ENCODE data around the gene DDX3X.
"Not testable (repeated sequence)": the region's sequence is repeated elsewhere in the genome, so short reads cannot be mapped to it uniquely, and the experiment has no call there.

DDX3X gene

GRCh38 chrX:41333744-41334362 is at the start of gene DDX3X:
Gene DDX3X (plus strand): TSS chrX:41334162. CDS start chrX:41334253, 91 bp downstream.
- peak; percentile 93 for DNase-seq

DNA sequence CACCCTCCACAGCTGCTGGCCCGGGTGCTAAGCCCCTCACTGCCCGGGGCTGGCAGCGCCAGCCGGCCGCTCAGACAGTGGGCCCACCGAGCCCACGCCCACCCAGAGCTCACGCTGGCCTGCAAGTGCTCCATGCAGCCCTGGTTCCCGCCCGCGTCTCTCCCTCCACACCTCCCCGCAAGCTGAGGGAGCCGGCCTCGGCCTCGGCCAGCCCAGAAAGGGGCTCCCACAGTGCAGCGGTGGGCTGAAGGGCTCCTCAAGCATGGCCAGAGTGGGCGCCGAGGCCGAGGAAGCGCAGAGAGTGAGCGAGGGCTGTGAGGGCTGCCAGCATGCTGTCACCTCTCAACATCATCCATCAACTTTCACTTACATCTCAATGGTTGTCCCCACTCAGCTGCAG is 48.0 kb upstream of the DDX3X start:
- DNase-seq = not testable (repeated sequence)

GRCh38 chrX:41288641-41289040 is 45.3 kb upstream of the DDX3X start:
- DNase-seq = no peak

GRCh38 chrX:41289095-41289494 is 44.9 kb upstream of the DDX3X start:
- DNase-seq = no peak

- DNase-seq = no peak
Measured at GRCh38 chrX:41291309-41291708, 42.7 kb upstream of the DDX3X start.

DNA sequence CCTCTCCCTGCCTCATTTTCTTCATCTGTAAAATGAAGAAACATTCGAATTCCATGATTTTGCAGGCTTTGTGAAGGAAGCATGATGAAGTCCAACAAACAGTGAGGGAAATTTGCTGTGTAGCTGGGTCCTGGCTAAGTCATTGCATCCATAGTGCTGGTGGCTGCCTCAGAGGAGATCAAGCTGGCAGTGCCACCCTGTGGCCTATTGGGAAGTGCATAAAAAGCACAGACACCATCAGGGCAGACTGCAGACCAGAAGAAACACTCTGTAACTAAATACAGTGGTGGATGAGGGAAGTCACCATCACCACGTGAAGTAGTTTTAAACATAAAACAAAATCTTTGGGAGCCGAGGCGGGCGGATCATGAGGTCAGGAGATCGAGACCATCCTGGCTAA is 40.7 kb upstream of the DDX3X start:
- DNase-seq = no peak

GRCh38 chrX:41300758-41301437 is 33.1 kb upstream of the DDX3X start:
- no peak for DNase-seq

DNA sequence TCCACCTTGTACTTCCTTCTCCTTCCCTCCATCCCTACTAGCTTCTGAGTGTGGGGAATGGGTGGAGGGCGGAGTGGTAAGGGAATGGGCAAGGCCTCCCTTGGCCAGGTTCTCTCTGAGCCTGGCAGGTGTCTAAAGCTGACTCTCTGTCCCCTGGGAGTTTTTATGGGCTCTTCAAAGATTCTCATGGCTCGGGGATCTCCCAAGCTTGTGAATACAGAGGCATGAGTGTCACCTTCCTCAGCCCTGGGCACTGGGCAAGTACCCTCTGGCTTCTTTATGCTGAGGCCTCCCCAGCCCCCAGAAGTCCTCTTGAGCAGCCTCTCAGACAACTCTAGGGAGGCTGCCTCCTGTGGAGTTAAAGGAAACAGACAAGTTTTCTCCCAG is 32.5 kb upstream of the DDX3X start:
- no peak for DNase-seq

- no peak for DNase-seq
Measured at GRCh38 chrX:41302370-41302769, 31.6 kb upstream of the DDX3X start.

- DNase-seq = no peak
Measured at GRCh38 chrX:41303013-41303412, 30.9 kb upstream of the DDX3X start.

GRCh38 chrX:41304178-41304577 is 29.8 kb upstream of the DDX3X start:
- no peak for DNase-seq

DNA sequence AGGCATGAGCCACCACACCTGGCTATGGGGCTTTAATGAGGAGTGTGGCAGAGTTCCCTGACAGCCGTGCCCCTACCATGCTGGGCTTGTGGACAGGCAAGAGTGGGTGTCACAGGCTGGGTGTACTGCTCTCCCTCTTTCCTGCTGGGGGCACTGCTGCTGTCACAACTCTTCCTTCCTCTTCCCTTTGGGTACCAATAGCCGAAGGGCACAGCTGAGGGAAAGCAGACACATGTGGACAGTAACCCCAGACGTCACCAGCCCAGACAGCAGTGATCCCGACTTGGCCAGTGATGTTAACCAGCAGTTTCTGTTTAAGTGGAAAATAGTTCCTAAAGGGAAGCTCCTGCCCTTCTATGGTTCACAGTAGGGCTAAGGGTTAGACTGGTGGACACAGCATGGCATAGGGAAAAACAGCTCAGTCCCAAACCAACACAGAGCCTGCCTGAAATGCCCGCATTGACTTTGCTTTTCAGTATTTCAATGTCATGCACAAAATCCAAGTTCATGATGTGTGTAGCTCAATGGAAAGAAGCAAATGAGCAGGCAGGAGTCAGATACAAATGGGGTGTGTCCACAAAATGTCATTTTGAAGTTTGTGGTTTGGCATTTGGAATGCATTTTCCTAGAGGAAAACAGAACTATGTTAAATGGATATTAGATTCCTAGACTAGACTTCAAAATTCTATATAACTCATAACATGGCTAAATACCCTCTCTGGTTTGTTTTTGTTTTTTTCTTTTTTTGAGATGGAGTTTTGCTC is 24.9 kb upstream of the DDX3X start:
- DNase-seq = no peak

DNA sequence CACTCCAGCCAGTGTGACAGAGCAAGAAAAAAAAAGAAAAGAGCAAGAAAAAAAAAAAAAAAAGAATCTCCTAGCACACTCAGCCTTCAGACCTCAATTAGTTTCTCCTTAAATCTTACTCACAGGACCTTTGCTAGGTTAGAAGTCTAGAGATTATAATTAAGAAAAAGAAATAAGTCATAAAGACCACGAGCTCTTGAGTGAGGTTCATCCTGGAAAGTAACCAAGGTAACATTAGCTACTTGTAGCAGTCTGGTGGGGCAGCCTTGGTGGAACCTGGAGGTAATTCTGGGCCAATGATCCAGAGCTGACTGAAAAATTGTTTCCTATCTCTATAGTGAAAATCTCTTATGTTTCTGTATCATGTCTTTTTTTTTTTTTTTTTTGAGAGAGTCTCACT is 21.2 kb upstream of the DDX3X start:
- DNase-seq = no peak

GRCh38 chrX:41313419-41313818 is 20.5 kb upstream of the DDX3X start:
- DNase-seq = no peak

DNA sequence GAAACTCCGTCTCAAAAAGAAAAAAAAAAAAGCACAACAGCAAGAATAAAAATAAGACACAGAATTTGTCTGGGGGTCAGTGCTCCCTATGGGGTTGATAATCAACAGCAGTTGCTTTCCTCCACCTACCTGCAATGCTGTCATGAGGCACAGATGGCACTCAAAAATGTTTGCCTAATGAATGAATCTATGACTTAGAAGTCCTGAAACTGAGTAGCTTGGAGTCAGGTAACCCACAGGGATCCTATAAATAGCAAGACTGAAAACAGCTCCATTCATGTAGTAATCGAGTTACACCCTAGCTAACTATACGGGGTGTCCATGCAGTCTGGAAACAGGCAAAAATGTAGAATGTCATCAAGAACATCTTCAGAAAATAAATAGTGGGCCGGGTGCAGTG is 19.8 kb upstream of the DDX3X start:
- no peak for DNase-seq

DNA sequence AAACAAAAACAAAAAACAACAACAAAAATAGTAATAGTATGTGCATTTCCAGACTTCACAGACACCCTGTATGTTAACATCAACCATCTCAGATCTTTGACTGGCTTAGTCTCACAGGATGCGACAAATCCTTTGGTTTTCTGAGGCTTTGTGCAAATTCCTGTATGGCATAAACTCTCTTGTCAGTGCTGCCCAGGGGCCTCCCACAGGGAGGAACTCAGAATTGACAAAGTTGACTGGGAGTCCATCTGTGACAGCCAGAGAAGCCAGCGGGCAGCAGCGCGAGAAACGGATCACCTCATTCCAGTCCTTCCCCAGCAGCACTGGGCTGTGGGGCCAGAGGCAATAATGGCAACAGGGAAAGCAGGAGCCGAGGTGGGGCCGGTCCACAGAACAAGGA is 19.1 kb upstream of the DDX3X start:
- DNase-seq = no peak

- DNase-seq = not testable (repeated sequence)
Measured at GRCh38 chrX:41316266-41316665, 17.7 kb upstream of the DDX3X start.

GRCh38 chrX:41317477-41318208 is 16.3 kb upstream of the DDX3X start:
- no peak for DNase-seq

DNA sequence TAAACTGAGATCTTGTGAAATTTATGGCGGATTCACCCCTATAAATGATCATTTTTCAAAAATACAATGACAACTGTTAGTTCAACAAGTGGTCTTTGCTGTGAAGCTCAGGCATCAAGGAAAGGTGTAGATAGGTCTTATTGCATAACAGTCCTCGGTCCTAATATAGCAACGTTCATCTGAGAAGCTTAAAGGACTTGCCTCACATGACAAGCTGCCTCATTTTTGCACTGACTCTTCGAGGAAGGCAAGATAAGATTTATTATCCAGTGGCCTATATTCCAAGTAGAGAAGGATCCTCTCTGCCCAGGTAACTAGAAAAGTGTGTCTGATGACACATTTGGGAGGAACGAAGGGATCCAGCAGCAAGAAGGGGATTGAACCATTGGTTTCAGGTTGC is 13.6 kb upstream of the DDX3X start:
- DNase-seq = no peak

DNA sequence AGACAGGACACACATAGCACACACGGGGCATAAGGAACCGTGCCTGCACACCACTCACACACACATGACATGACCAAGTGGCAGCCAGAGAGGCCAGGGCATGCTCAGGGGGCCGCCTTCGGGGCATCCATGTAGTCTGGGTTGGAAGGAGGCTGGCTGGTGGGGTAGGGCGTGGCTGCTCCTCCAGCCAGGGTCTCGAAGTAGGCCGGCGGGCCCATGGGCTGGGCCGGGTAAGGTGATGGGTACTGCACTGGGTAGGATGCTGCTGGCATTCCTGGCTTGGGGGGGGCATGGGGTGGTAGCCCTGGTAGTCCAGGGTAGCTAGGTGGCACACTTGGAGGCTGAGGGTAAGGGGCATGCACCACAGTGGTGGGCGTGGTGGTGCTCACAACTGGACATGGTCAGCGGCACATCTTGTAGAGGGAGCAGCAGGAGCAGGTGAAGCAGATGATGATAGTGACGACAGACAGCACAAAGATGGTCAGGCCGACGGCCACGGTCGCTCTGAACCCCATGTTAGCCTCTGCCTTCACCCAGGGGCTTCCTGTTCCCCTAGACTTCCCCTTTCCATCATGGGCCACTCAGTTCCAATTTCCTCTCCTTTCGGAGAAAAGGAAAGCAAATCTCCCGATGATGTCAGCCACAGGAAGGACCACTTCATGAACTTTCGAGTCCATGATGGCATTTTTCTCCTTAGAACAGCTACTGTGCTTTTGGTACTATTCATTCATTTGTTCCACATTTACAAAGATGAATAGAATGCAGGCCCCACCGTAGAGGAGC is 10.9 kb upstream of the DDX3X start:
- no peak for DNase-seq

GRCh38 chrX:41326431-41326830 is 7.5 kb upstream of the DDX3X start:
- no peak for DNase-seq

- DNase-seq = no peak
Measured at GRCh38 chrX:41327341-41327740, 6.6 kb upstream of the DDX3X start.

GRCh38 chrX:41329101-41329500 is 4.9 kb upstream of the DDX3X start:
- DNase-seq = no peak
